RKO (cell line): ENCODE measurements around the gene CD86.
"Not testable (repeated sequence)": the region's sequence is repeated elsewhere in the genome, so short reads cannot be mapped to it uniquely, and the experiment has no call there.

Experiments used
- DNase-seq: peaks from one replicate; pipeline ENCODE4 v3.0.0-alpha.2; 2016; ENCODE audit warnings: low spot score

The CD86 gene

GRCh38 chr3:122055215-122055614 lies at the start of gene CD86:
TSS of gene CD86 (plus strand) at chr3:122055362. CDS start at chr3:122055490, 128 bp downstream.
- DNase-seq: peak; percentile 16

- no peak for DNase-seq
Measured at GRCh38 chr3:122006267-122006666, 48.9 kb upstream of the CD86 start.

GRCh38 chr3:122008166-122008565 lies 47.0 kb upstream of the CD86 start:
- no peak for DNase-seq

GRCh38 chr3:122010506-122010905 lies 44.7 kb upstream of the CD86 start:
- DNase-seq: no peak

GRCh38 chr3:122011396-122011795 lies 43.8 kb upstream of the CD86 start:
- DNase-seq: no peak

GRCh38 chr3:122012821-122013220 lies 42.3 kb upstream of the CD86 start:
- no peak for DNase-seq

GRCh38 chr3:122013448-122013925 lies 41.7 kb upstream of the CD86 start:
- no peak for DNase-seq

- no peak for DNase-seq
Measured at GRCh38 chr3:122014741-122015140, 40.4 kb upstream of the CD86 start.

- DNase-seq: no peak
Measured at GRCh38 chr3:122019493-122019892, 35.7 kb upstream of the CD86 start.

GRCh38 chr3:122021037-122021436 lies 34.1 kb upstream of the CD86 start:
- DNase-seq: no peak

GRCh38 chr3:122021811-122022401 lies 33.3 kb upstream of the CD86 start, which contains the start of gene ILDR1:
TSS of gene ILDR1 (minus strand) at chr3:122022247. CDS start at chr3:122022077, 170 bp downstream.
- DNase-seq: no peak

GRCh38 chr3:122023335-122023910 lies 31.7 kb upstream of the CD86 start:
- DNase-seq: no peak

GRCh38 chr3:122024800-122025199 lies 30.4 kb upstream of the CD86 start:
- no peak for DNase-seq

- no peak for DNase-seq
Measured at GRCh38 chr3:122025296-122025695, 29.9 kb upstream of the CD86 start.

- DNase-seq: no peak
Measured at GRCh38 chr3:122030381-122031122, 24.6 kb upstream of the CD86 start.

GRCh38 chr3:122031123-122031468 lies 24.1 kb upstream of the CD86 start:
- no peak for DNase-seq

GRCh38 chr3:122032531-122032930 lies 22.6 kb upstream of the CD86 start:
- no peak for DNase-seq

GRCh38 chr3:122033023-122033422 lies 22.1 kb upstream of the CD86 start:
- DNase-seq: no peak

GRCh38 chr3:122047296-122047695 lies 7.9 kb upstream of the CD86 start:
- DNase-seq: not testable (repeated sequence)

GRCh38 chr3:122047773-122048172 lies 7.4 kb upstream of the CD86 start:
- not testable (repeated sequence) for DNase-seq

GRCh38 chr3:122052968-122053367 lies 2.2 kb upstream of the CD86 start:
- no peak for DNase-seq

- no peak for DNase-seq
Measured at GRCh38 chr3:122057671-122058070, 2.5 kb downstream of the CD86 start.

- DNase-seq: no peak
Measured at GRCh38 chr3:122058294-122058693, 3.1 kb downstream of the CD86 start.
